SK-N-SH (cell line): ENCODE data around the gene ARPC5L. TPM values are rescaled to one million over a fixed set of nuclear protein-coding genes. Genes with fewer than 3 reads are reported as not detected.

Source experiments
- CTCF ChIA-PET: fragments of 300-600, 350-600 bp; formaldehyde crosslinking; extraction: SDS; loops from one replicate; lab custom pipeline; 2021; lab: Yijun Ruan, JAX
- POLR2A ChIA-PET: fragments of 350-600 bp; sonication (Branson Sonifier 250); formaldehyde crosslinking; extraction: SDS; loops from one replicate; lab custom pipeline; 2020; ENCODE audit warnings: antibody characterized with exemption, inconsistent platforms; lab: Yijun Ruan, JAX
- DNase-seq: peaks from one replicate; pipeline ENCODE4 v3.0.0; 2012
- H2AFZ ChIP-seq: fragments of 200-600 bp; sonication (generic); 2 replicates; pipeline ENCODE4 v1.8.1; 2016; ENCODE audit warnings: antibody characterized with exemption, mild to moderate bottlenecking, low read depth
- H3F3A ChIP-seq: fragments of 200-600 bp; sonication (generic); replicated peaks from 2 replicates; pipeline ENCODE3; 2016; ENCODE audit warnings: antibody characterized with exemption, mild to moderate bottlenecking; ENCODE audit not compliant: insufficient read depth
- H3K27ac ChIP-seq, 2 experiments: fragments of 200-500 bp in 1 of 2; fragments of 200-600 bp in 1 of 2; sonication (Bioruptor generic) in 1 of 2; sonication (generic), shearing (Covaris generic) in 1 of 2; 2 replicates each; pipeline versions ENCODE4 v1.5.1 to v1.6.1; 2014 to 2016; ENCODE audit warnings: low read depth in 2 of 2, inconsistent platforms in 1 of 2, low read length in 1 of 2, mild to moderate bottlenecking in 1 of 2, mixed read lengths in 1 of 2
- H3K27me3 ChIP-seq: fragments of 200-600 bp; sonication (generic), shearing (Covaris generic); 2 replicates; pipeline ENCODE4 v1.6.1; 2016; ENCODE audit warnings: mixed run types; ENCODE audit not compliant: insufficient read depth
- H3K36me3 ChIP-seq, 2 experiments: fragments of 200-500 bp in 1 of 2; fragments of 200-600 bp in 1 of 2; sonication (Bioruptor generic) in 1 of 2; sonication (generic) in 1 of 2; replicated peaks in 1 of 2; 2 replicates each; pipeline versions ENCODE3 to v1.5.1; 2014 to 2016; ENCODE audit warnings: low read length in 1 of 2, mild to moderate bottlenecking in 1 of 2; ENCODE audit not compliant: insufficient read depth in 2 of 2, control insufficient read depth in 1 of 2
- H3K4me1 ChIP-seq, 2 experiments: fragments of 200-500 bp in 1 of 2; fragments of 200-600 bp in 1 of 2; sonication (Bioruptor generic) in 1 of 2; sonication (generic), shearing (Covaris generic) in 1 of 2; 2 replicates each; pipeline versions ENCODE4 v1.5.1 to v1.6.1; 2014 to 2016; ENCODE audit warnings: low read depth in 1 of 2, low read length in 1 of 2, mixed run types in 1 of 2; ENCODE audit not compliant: insufficient read depth in 2 of 2, control insufficient read depth in 1 of 2
- H3K4me2 ChIP-seq: fragments of 200-600 bp; sonication (generic), shearing (Covaris generic); 2 replicates; pipeline ENCODE4 v1.6.1; 2017; ENCODE audit warnings: mixed run types
- H3K4me3 ChIP-seq, 2 experiments: fragments of 200-500 bp in 1 of 2; fragments of 200-600 bp in 1 of 2; sonication (Bioruptor generic) in 1 of 2; sonication (generic), shearing (Covaris generic) in 1 of 2; 2 replicates each; pipeline versions ENCODE4 v1.5.1 to v1.8.1; 2014 to 2016; ENCODE audit warnings: low read depth in 2 of 2, inconsistent platforms in 1 of 2, low read length in 1 of 2, mild to moderate bottlenecking in 1 of 2, mixed read lengths in 1 of 2, moderate library complexity in 1 of 2
- H3K79me2 ChIP-seq: fragments of 200-600 bp; sonication (generic); 2 replicates; pipeline ENCODE4 v1.8.1; 2017; ENCODE audit warnings: mild to moderate bottlenecking; ENCODE audit not compliant: insufficient read depth
- H3K9ac ChIP-seq: fragments of 200-600 bp; sonication (generic); 2 replicates; pipeline ENCODE4 v1.6.1; 2017; ENCODE audit warnings: mixed run types
- H3K9me2 ChIP-seq: fragments of 200-600 bp; sonication (generic); 2 replicates; pipeline ENCODE4 v1.6.1; 2017; ENCODE audit warnings: mixed run types
- H3K9me3 ChIP-seq: fragments of 200-600 bp; sonication (generic); 2 replicates; pipeline ENCODE4 v1.6.1; 2017; ENCODE audit warnings: mixed run types, mild to moderate bottlenecking, moderate library complexity
- H4K20me1 ChIP-seq: fragments of 200-600 bp; sonication (generic); 2 replicates; pipeline ENCODE4 v1.6.1; 2017; ENCODE audit warnings: mild to moderate bottlenecking, mixed run types; ENCODE audit not compliant: insufficient read depth
- CHD2 ChIP-seq: fragments of 150-350 bp; IDR thresholded peaks from 2 replicates; pipeline ENCODE4 v1.6.1; 2018; ENCODE audit warnings: low read length; ENCODE audit not compliant: partially characterized antibody
- FOSL2 ChIP-seq: IDR thresholded peaks from 2 replicates; pipeline ENCODE4 v1.4.0; 2012; ENCODE audit warnings: low read depth, mild to moderate bottlenecking, moderate library complexity, borderline replicate concordance
- FOXJ3 ChIP-seq: sonication (generic); formaldehyde crosslinking; IDR thresholded peaks from 2 replicates; pipeline ENCODE4 v1.5.1; 2020; ENCODE audit warnings: mild to moderate bottlenecking, missing genetic modification reagents
- NRF1 ChIP-seq: IDR thresholded peaks from 2 replicates; pipeline ENCODE4 v1.6.1; 2012; ENCODE audit warnings: low read depth, mild to moderate bottlenecking, low read length
- PBX3 ChIP-seq: IDR thresholded peaks from 2 replicates; pipeline ENCODE4; 2012
- POLR2AphosphoS5 ChIP-seq: IDR thresholded peaks from 2 replicates; pipeline ENCODE4 v1.6.1; 2012; ENCODE audit warnings: low read depth, low read length
- RFX5 ChIP-seq: IDR thresholded peaks from 2 replicates; pipeline ENCODE4 v1.6.1; 2012; ENCODE audit warnings: mild to moderate bottlenecking, improper control_type of control experiment, low read length
- RXRA ChIP-seq: IDR thresholded peaks from 2 replicates; pipeline ENCODE4 v1.4.0; 2012; ENCODE audit warnings: low read depth, mild to moderate bottlenecking, borderline replicate concordance
- TEAD4 ChIP-seq: IDR thresholded peaks from 2 replicates; pipeline ENCODE4 v1.4.0; 2012; ENCODE audit warnings: mild to moderate bottlenecking, borderline replicate concordance; ENCODE audit not compliant: insufficient read depth
- ZBTB33 ChIP-seq: IDR thresholded peaks from 2 replicates; pipeline ENCODE4 v1.4.0; 2012; ENCODE audit warnings: low read depth, borderline replicate concordance
- WGBS: methylation state at CpG from one replicate; pipeline ENCODE4 v1.1.6; 2017; ENCODE audit warnings: low lambda C conversion rate; 5-methylcytosine and 5-hydroxymethylcytosine counted together
- polyA plus RNA-seq, 3 experiments: library from polyadenylated mRNA; depleted of rRNA; stranded (reverse); fragments of >200 nt; gene quantifications; 2 replicates each; pipeline ENCODE4 v1.2.3, GENCODE V29; 2012

ARPC5L gene
- polyA plus RNA-seq, 1 of the 3 experiments (the other 2 are of a cell fraction): 73.1 TPM

GRCh38 chr9:124859803-124860581 lies 1.9 kb upstream of the ARPC5L start:
- Histone ChIP-seq H2AFZ (no peak overlapping the region), H3K79me2 (peaks cover 34% of the 10 kb centered on the region), H3K4me1 (peaks cover 13 to 27% of the 10 kb centered on the region in 2 experiments; a peak in 1 of 4 replicates), H3K27ac (peak overlapping the region in 1 of 2 experiments; percentile 3; a peak in 1 of 4 replicates), H3F3A (peaks cover 48% of the 10 kb centered on the region), H3K27me3 (no peaks in the 10 kb centered on the region), H3K4me2 (peak overlapping the region; percentile 90)
- POLR2A ChIA-PET: interaction anchor here (0.5 to 1.3 kb wide), 3 partner anchors 11 to 322 kb away, joined by 3 to 6 read pairs (median 3); no protein-coding TSS in a partner anchor
- WGBS: 21% methylated on average over 10 of the region's 10 CpGs
- TF ChIP-seq TEAD4: no peak
- TF ChIP-seq POLR2AphosphoS5: no peak
- TF ChIP-seq, all 33 proteins: peak for 0
- H3K9me2 ChIP-seq: no peaks in the 10 kb centered on the region
- CTCF ChIA-PET: interaction anchor here (1.5 to 33.6 kb wide), 3 partner anchors 7 to 98 kb away, joined by 3 to 1436 read pairs (median 55); partner anchors contain the start of genes NR6A1, OLFML2A and WDR38
- peaks cover 56% of the 10 kb centered on the region for H4K20me1 ChIP-seq
- H3K9ac ChIP-seq: peak overlapping the region; percentile 99
- peaks cover 35 to 44% of the 10 kb centered on the region in 2 experiments for H3K36me3 ChIP-seq
- H3K9me3 ChIP-seq: no peaks in the 10 kb centered on the region
- peak overlapping the region; percentile 83 to 98 for H3K4me3 ChIP-seq
- DNase-seq: no peak

- Histone ChIP-seq H3K9me3 (no peaks in the 10 kb centered on the region), H3K79me2 (peaks cover 34% of the 10 kb centered on the region), H3K9ac (peak overlapping the region; percentile 99), H3K4me1 (peaks cover 13 to 27% of the 10 kb centered on the region in 2 experiments; a peak in 1 of 4 replicates), H3K27ac (peak overlapping the region; percentile 5 to 79; a peak in 2 of 4 replicates), H3K9me2 (no peaks in the 10 kb centered on the region), H3K36me3 (peaks cover 35 to 44% of the 10 kb centered on the region in 2 experiments), H3K27me3 (no peaks in the 10 kb centered on the region), H2AFZ (no peak overlapping the region), H3K4me3 (peak overlapping the region; percentile 83 to 98), H3K4me2 (peak overlapping the region; percentile 90), H3F3A (peaks cover 42% of the 10 kb centered on the region), H4K20me1 (peaks cover 56% of the 10 kb centered on the region)
- no peak for DNase-seq
- WGBS: 0% methylated on average over 10 of the region's 12 CpGs
- POLR2A ChIA-PET: interaction anchor here (0.5 to 2.0 kb wide), 9 partner anchors 8 to 380 kb away, joined by 3 to 12 read pairs (median 6); partner anchors contain the start of genes HSPA5, NR6A1 and WDR38
- CTCF ChIA-PET: interaction anchor here (5.3 to 33.6 kb wide), 2 partner anchors 8 to 85 kb away, joined by 55 to 1436 read pairs; partner anchors contain the start of genes NR6A1, OLFML2A and WDR38
- TF ChIP-seq RFX5: no peak
- no peak for TF ChIP-seq FOSL2
- TF ChIP-seq NRF1: no peak
- TF ChIP-seq TEAD4: no peak
- no peak for TF ChIP-seq FOXJ3 (CRISPR knock-in tag)
- no peak for TF ChIP-seq PBX3
- TF ChIP-seq RXRA: no peak
- no peak for TF ChIP-seq ZBTB33
- TF ChIP-seq CHD2: no peak
Measured at GRCh38 chr9:124860582-124861341, 1.2 kb upstream of the ARPC5L start.
